Mesendoderm (in vitro differentiated cells): ENCODE results near the gene MAD2L2.

Source experiments
- DNase-seq: peaks from one replicate; pipeline ENCODE4 v3.0.0; 2013
- H2AK5ac ChIP-seq: 2 replicates; pipeline ENCODE4 v1.6.1; 2013; ENCODE audit warnings: low read length, inconsistent platforms
- H2BK120ac ChIP-seq: 2 replicates; pipeline ENCODE4 v1.6.1; 2013; ENCODE audit warnings: low read depth, mild to moderate bottlenecking, low read length, moderate library complexity, mixed read lengths
- H2BK15ac ChIP-seq: replicated peaks from 2 replicates; pipeline ENCODE4 v1.6.1; 2013; ENCODE audit warnings: low read depth, mild to moderate bottlenecking, moderate library complexity
- H2BK5ac ChIP-seq: 2 replicates; pipeline ENCODE4 v1.6.1; 2013; ENCODE audit warnings: low read length, inconsistent platforms
- H3K18ac ChIP-seq: 2 replicates; pipeline ENCODE4 v1.6.1; 2013; ENCODE audit warnings: mild to moderate bottlenecking, low read length, mixed read lengths
- H3K23ac ChIP-seq: one replicate; pipeline ENCODE4 v1.6.1; 2013; ENCODE audit warnings: low read length
- H3K27ac ChIP-seq: 2 replicates; pipeline ENCODE4 v1.5.1; 2013; ENCODE audit warnings: low read depth, mild to moderate bottlenecking, inconsistent platforms, low read length, moderate library complexity
- H3K27me3 ChIP-seq: 2 replicates; pipeline ENCODE4 v1.6.1; 2013; ENCODE audit warnings: low read length, control low read depth, mild to moderate bottlenecking, inconsistent platforms; ENCODE audit not compliant: insufficient read depth, poor library complexity
- H3K36me3 ChIP-seq: 2 replicates; pipeline ENCODE4 v1.6.1; 2013; ENCODE audit warnings: low read length, inconsistent platforms; ENCODE audit not compliant: control insufficient read depth, insufficient read depth
- H3K4ac ChIP-seq: one replicate; pipeline ENCODE4 v1.6.1; 2013; ENCODE audit warnings: low read depth, mild to moderate bottlenecking, low read length, moderate library complexity
- H3K4me1 ChIP-seq: 2 replicates; pipeline ENCODE4 v1.6.1; 2013; ENCODE audit warnings: low read depth, low read length, inconsistent platforms; ENCODE audit not compliant: control insufficient read depth
- H3K4me2 ChIP-seq: 2 replicates; pipeline ENCODE4 v1.6.1; 2013; ENCODE audit warnings: low read length
- H3K4me3 ChIP-seq: 2 replicates; pipeline ENCODE4 v1.5.1; 2013; ENCODE audit warnings: mild to moderate bottlenecking, low read length
- H3K56ac ChIP-seq: one replicate; pipeline ENCODE4 v1.6.1; 2013; ENCODE audit warnings: low read length
- H3K79me1 ChIP-seq: 2 replicates; pipeline ENCODE4 v1.6.1; 2013; ENCODE audit warnings: low read length, inconsistent platforms
- H3K79me2 ChIP-seq: 2 replicates; pipeline ENCODE4 v1.6.1; 2013; ENCODE audit warnings: mild to moderate bottlenecking, low read length; ENCODE audit not compliant: control insufficient read depth, insufficient read depth
- H3K9ac ChIP-seq: 2 replicates; pipeline ENCODE4 v1.6.1; 2013; ENCODE audit warnings: low read length, inconsistent platforms
- H4K5ac ChIP-seq: one replicate; pipeline ENCODE4 v1.6.1; 2013; ENCODE audit warnings: low read length
- H4K8ac ChIP-seq: one replicate; pipeline ENCODE4 v1.6.1; 2013; ENCODE audit warnings: low read depth, mild to moderate bottlenecking, control low read depth, low read length, moderate library complexity
- WGBS: extraction: QIAGEN DNeasy Blood & Tissue Kit; methylation state at CpG from one replicate; pipeline ENCODE4 v1.1.7; 2013; ENCODE audit warnings: low lambda C conversion rate, missing lambda C conversion rate; ENCODE audit not compliant: insufficient coverage; ENCODE audit errors: extremely low coverage; 5-methylcytosine and 5-hydroxymethylcytosine counted together

Gene MAD2L2

DNA sequence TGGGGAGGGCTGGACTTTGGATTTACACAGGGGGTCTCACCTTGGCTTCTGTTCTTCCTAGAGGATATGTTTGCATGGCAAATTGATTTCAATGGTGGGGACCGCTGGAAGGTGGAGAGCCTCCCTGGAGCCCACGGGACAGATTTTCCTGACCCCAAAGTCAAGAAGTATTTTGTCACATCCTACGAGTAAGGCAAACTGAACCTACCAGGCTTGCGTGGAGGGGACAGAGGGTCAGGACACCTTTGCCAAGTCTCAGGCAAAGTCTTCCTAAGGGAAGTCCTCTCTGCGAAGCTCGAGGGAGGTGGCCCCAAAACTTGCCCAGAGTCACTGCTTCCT lies 9.8 kb downstream of the MAD2L2 start:
- Histone ChIP-seq H3K4me2 (no peak overlapping the region), H2BK5ac (no peak overlapping the region), H4K5ac (no peak overlapping the region), H3K56ac (no peak overlapping the region), H3K23ac (no peak overlapping the region), H2BK15ac (no peak overlapping the region), H3K4me3 (no peak overlapping the region), H4K8ac (no peak overlapping the region), H3K27ac (no peak overlapping the region), H3K27me3 (no peaks in the 10 kb centered on the region), H3K79me1 (no peaks in the 10 kb centered on the region), H3K4me1 (no peaks in the 10 kb centered on the region), H3K4ac (no peak overlapping the region), H3K79me2 (no peaks in the 10 kb centered on the region), H3K36me3 (peaks cover 10% of the 10 kb centered on the region), H3K18ac (no peak overlapping the region), H3K9ac (no peak overlapping the region), H2BK120ac (no peak overlapping the region), H2AK5ac (no peak overlapping the region)
- no peak for DNase-seq
- WGBS = no CpG with 5 or more reads among the region's 6 CpGs

GRCh38 chr1:11670747-11671146 lies 10.2 kb downstream of the MAD2L2 start:
- Histone ChIP-seq H3K18ac (no peak overlapping the region), H3K4me2 (no peak overlapping the region), H3K79me1 (no peaks in the 10 kb centered on the region), H2BK120ac (no peak overlapping the region), H2AK5ac (no peak overlapping the region), H3K36me3 (peaks cover 7% of the 10 kb centered on the region), H2BK15ac (no peak overlapping the region), H3K4me1 (no peaks in the 10 kb centered on the region), H3K9ac (no peak overlapping the region), H3K4me3 (no peak overlapping the region), H3K4ac (no peak overlapping the region), H3K27me3 (no peaks in the 10 kb centered on the region), H4K5ac (no peak overlapping the region), H3K56ac (no peak overlapping the region), H3K79me2 (no peaks in the 10 kb centered on the region), H3K27ac (no peak overlapping the region), H2BK5ac (no peak overlapping the region), H4K8ac (no peak overlapping the region), H3K23ac (no peak overlapping the region)
- no CpG with 5 or more reads among the region's 6 CpGs for WGBS
- no peak for DNase-seq

DNA sequence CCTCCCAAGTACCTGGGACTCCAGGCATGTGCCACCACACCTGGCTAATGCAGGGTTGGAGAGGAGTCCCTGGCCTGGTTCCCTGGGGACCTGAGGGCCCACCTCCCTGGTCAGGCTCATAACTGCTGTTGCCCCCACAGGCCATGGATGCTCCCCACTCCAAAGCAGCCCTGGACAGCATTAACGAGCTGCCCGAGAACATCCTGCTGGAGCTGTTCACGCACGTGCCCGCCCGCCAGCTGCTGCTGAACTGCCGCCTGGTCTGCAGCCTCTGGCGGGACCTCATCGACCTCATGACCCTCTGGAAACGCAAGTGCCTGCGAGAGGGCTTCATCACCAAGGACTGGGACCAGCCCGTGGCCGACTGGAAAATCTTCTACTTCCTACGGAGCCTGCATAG lies 12.4 kb downstream of the MAD2L2 start:
- no peaks in the 10 kb centered on the region for H3K4me1 ChIP-seq
- H3K4me2 ChIP-seq = no peak overlapping the region
- H3K9ac ChIP-seq = no peak overlapping the region
- no peak overlapping the region for H3K4me3 ChIP-seq
- H2BK15ac ChIP-seq = no peak overlapping the region
- no peaks in the 10 kb centered on the region for H3K27me3 ChIP-seq
- H3K23ac ChIP-seq = no peak overlapping the region
- no peak overlapping the region for H2BK5ac ChIP-seq
- H3K56ac ChIP-seq = no peak overlapping the region
- H4K8ac ChIP-seq = no peak overlapping the region
- no peak for DNase-seq
- no peaks in the 10 kb centered on the region for H3K79me1 ChIP-seq
- H3K79me2 ChIP-seq = no peaks in the 10 kb centered on the region
- H2BK120ac ChIP-seq = no peak overlapping the region
- H3K4ac ChIP-seq = no peak overlapping the region
- peaks cover 2% of the 10 kb centered on the region for H3K36me3 ChIP-seq
- no CpG with 5 or more reads among the region's 14 CpGs for WGBS
- no peak overlapping the region for H2AK5ac ChIP-seq
- H3K27ac ChIP-seq = no peak overlapping the region
- H3K18ac ChIP-seq = no peak overlapping the region
- H4K5ac ChIP-seq = no peak overlapping the region

DNA sequence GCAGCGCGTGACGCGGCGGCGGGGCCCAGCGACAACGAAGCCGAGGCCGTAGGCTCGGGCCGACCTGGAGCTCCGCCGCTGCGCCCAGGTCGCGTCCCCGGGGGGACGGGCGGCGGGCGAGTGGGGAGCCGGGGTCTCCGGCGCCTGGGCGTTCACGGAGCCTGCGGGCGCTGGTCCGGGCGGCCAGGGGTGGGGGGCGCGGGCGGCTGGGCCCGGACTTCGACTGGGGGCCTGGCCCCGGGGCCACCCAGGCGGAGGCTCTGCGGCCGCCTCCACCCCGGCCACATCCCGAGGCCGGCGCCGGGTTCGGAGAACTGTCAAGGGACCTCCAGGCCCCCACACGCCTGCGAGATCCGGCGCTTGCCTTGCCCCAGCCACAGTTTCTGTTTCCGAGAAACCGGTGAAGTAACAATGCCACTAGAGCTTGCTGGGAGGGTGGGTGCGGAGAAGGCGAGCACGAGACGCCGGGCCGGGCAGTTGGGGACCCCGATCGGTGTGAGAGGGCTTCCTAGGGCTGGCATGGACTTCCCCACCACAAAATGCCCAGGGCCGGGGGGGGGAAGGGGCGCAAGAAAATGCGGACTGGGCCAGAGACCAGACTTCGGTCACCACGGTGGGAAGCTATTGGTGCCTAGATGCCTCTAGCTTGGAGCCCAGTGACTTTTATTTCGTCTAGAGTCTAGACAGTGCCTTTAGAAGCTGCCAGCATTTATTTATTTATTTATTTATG lies 16.4 kb downstream of the MAD2L2 start:
- no peak overlapping the region for H3K4ac ChIP-seq
- H2BK120ac ChIP-seq = no peak overlapping the region

DNA sequence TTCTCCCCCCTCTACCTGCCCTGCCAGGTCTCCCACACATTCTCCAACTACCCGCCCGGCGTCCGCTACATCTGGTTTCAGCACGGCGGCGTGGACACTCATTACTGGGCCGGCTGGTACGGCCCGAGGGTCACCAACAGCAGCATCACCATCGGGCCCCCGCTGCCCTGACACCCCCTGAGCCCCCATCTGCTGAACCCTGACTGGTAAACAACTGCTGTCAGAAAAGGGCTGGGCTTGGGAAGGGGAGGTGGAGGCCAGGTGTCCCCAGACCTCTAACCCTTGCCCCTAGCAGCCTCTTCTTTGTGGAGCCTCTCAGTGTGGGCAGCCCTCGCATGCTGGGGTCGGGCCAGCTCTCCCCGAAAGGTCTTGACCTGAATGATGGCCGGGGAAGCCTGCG lies 19.8 kb downstream of the MAD2L2 start:
- Histone ChIP-seq H3K79me2 (no peaks in the 10 kb centered on the region), H3K79me1 (no peaks in the 10 kb centered on the region), H2BK120ac (no peak overlapping the region), H3K27me3 (no peaks in the 10 kb centered on the region), H2AK5ac (no peak overlapping the region), H3K9ac (no peak overlapping the region), H2BK5ac (no peak overlapping the region), H3K56ac (no peak overlapping the region), H3K36me3 (no peaks in the 10 kb centered on the region), H4K8ac (no peak overlapping the region), H3K4me2 (no peak overlapping the region), H2BK15ac (no peak overlapping the region), H3K23ac (no peak overlapping the region), H3K27ac (no peak overlapping the region), H4K5ac (no peak overlapping the region), H3K4ac (no peak overlapping the region), H3K4me1 (no peaks in the 10 kb centered on the region), H3K18ac (no peak overlapping the region), H3K4me3 (no peak overlapping the region)
- DNase-seq = no peak
- WGBS = no CpG with 5 or more reads among the region's 17 CpGs

More for the DNA sequence above, 16.4 kb downstream of the MAD2L2 start:
- peak overlapping the region; percentile 58 for H3K56ac ChIP-seq
- H3K27me3 ChIP-seq = no peaks in the 10 kb centered on the region
- H3K9ac ChIP-seq = peak overlapping the region; percentile 59
- no peak overlapping the region for H3K23ac ChIP-seq
- H3K4me2 ChIP-seq = peak overlapping the region; percentile 9
- no peak overlapping the region for H3K27ac ChIP-seq
- no peaks in the 10 kb centered on the region for H3K36me3 ChIP-seq
- H3K4me1 ChIP-seq = no peaks in the 10 kb centered on the region
- H4K5ac ChIP-seq = no peak overlapping the region
- peak overlapping the region; percentile 46 for H3K18ac ChIP-seq
- H2AK5ac ChIP-seq = no peak overlapping the region
- DNase-seq = no peak
- H4K8ac ChIP-seq = no peak overlapping the region
- WGBS = no CpG with 5 or more reads among the region's 66 CpGs
- no peaks in the 10 kb centered on the region for H3K79me2 ChIP-seq
- no peak overlapping the region for H3K4me3 ChIP-seq
- H2BK15ac ChIP-seq = no peak overlapping the region
- H3K79me1 ChIP-seq = no peaks in the 10 kb centered on the region
- no peak overlapping the region for H2BK5ac ChIP-seq

DNA sequence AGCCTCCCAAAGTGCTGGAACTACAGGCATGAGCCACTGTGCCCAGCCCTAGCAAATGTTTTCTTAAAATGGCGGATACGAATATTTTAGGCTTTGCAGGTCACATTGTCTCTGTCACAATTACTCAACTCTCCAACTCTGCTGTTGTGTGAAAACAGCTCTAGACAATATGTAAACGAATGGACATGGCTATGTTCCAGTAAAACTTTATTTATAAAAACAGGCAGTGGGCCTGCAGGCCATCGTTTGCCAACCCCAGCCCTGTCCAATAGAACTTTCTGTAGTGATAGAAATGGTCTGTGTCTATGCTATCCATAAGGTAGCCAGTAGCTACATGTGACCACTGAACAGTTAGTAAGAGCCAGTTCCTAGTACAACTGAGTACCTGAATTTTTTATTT lies 21.2 kb downstream of the MAD2L2 start:
- Histone ChIP-seq H3K18ac (no peak overlapping the region), H2BK120ac (no peak overlapping the region), H3K27me3 (no peaks in the 10 kb centered on the region), H4K5ac (no peak overlapping the region), H3K4me3 (no peak overlapping the region), H3K56ac (no peak overlapping the region), H2BK15ac (no peak overlapping the region), H2AK5ac (no peak overlapping the region), H3K36me3 (no peaks in the 10 kb centered on the region), H4K8ac (no peak overlapping the region), H3K23ac (no peak overlapping the region), H3K27ac (no peak overlapping the region), H3K4me2 (no peak overlapping the region), H3K4me1 (no peaks in the 10 kb centered on the region), H2BK5ac (no peak overlapping the region), H3K4ac (no peak overlapping the region), H3K79me2 (no peaks in the 10 kb centered on the region), H3K79me1 (no peaks in the 10 kb centered on the region), H3K9ac (no peak overlapping the region)
- no CpG with 5 or more reads among the region's 4 CpGs for WGBS
- no peak for DNase-seq
